Thoracic aorta (tissue), 2 donors: ENCODE results near the gene USP48. TPM values are rescaled to one million over a fixed set of nuclear protein-coding genes. Genes with fewer than 3 reads are reported as not detected.

Experiments
- ATAC-seq: fragments of 150-250 bp; one replicate; pipeline ENCODE4 v1.8.0; 2017; ENCODE audit warnings: low read depth; ENCODE audit not compliant: insufficient number of reproducible peaks, low FRiP score
- DNase-seq: peaks from one replicate; pipeline ENCODE4 v3.0.0-alpha.2; 2020; ENCODE audit warnings: low spot score
- H3K27ac ChIP-seq, 2 donors: fragments of 200-600 bp; sonication (generic); 1 replicate in 1 of 2; 2 replicates in 1 of 2; pipeline ENCODE4 v1.5.1; 2016; ENCODE audit warnings: mild to moderate bottlenecking in 2 of 2, moderate library complexity in 2 of 2
- H3K27me3 ChIP-seq: fragments of 200-600 bp; sonication (generic); replicated peaks from 2 replicates; pipeline ENCODE4 v1.6.0; 2016; ENCODE audit warnings: mild to moderate bottlenecking; ENCODE audit not compliant: insufficient read depth
- H3K36me3 ChIP-seq: fragments of 200-600 bp; sonication (generic); one replicate; pipeline ENCODE4 v1.5.1; 2016
- H3K4me1 ChIP-seq, 2 donors: fragments of 200-600 bp; sonication (generic); 1 replicate in 1 of 2; 2 replicates in 1 of 2; pipeline versions ENCODE4 v1.5.1 to v1.6.0; 2016; ENCODE audit warnings: low read depth in 2 of 2, mild to moderate bottlenecking in 1 of 2; ENCODE audit not compliant: control insufficient read depth in 1 of 2
- H3K4me3 ChIP-seq: fragments of 200-600 bp; sonication (generic); 2 replicates; pipeline ENCODE4 v1.5.1; 2016; ENCODE audit warnings: mild to moderate bottlenecking
- H3K9me3 ChIP-seq: fragments of 200-600 bp; sonication (generic); 2 replicates; pipeline ENCODE4 v1.5.1; 2016
- CTCF ChIP-seq: fragments of 200-600 bp; sonication (generic); IDR thresholded peaks from one replicate; pipeline ENCODE4 v1.5.1; 2019; ENCODE audit warnings: antibody characterized with exemption
- total RNA-seq, 2 donors: library from RNA; depleted of rRNA; stranded (reverse); fragments of >200 nt; gene quantifications; one replicate each; pipeline versions ENCODE4 v1.1.0 to v1.2.3, GENCODE V29; 2016

USP48 gene
- total RNA-seq, 2 donors from 2014 or later: 48.9 to 77.5 TPM

DNA sequence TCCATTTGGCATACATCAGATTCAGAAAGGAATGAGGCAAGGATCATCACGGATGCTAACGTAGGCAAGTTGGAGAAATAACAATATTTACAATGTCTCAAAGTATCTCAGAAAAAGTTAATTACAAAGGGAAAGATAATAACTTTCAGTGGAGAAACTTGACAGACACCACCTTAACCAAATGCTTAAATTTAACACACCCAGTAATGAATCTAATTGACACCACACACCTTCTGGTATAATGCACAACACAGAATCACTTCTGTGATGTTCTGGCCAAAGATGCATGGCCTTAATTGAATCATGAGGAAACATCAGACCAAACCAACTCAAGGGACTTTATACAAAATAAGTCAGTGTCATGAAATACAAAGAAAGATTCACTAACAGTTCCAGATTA is 23.1 kb downstream of the USP48 start:
- Histone ChIP-seq H3K4me1 (peaks cover 16 to 22% of the 10 kb centered on the region in 2 donors), H3K27me3 (no peaks in the 10 kb centered on the region), H3K9me3 (no peaks in the 10 kb centered on the region), H3K36me3 (peaks cover 10% of the 10 kb centered on the region), H3K4me3 (no peak overlapping the region), H3K27ac (no peak overlapping the region)
- no peak for ATAC-seq
- DNase-seq: no peak
- no peak for TF ChIP-seq CTCF

GRCh38 chr1:21759182-21759581 is 23.8 kb downstream of the USP48 start:
- ATAC-seq (no peak), DNase-seq (no peak)
- Histone ChIP-seq H3K36me3 (peaks cover 16% of the 10 kb centered on the region), H3K4me1 (peaks cover 9 to 16% of the 10 kb centered on the region in 2 donors), H3K27ac (no peak overlapping the region), H3K27me3 (no peaks in the 10 kb centered on the region), H3K9me3 (no peaks in the 10 kb centered on the region), H3K4me3 (no peak overlapping the region)
- no peak for TF ChIP-seq CTCF

DNA sequence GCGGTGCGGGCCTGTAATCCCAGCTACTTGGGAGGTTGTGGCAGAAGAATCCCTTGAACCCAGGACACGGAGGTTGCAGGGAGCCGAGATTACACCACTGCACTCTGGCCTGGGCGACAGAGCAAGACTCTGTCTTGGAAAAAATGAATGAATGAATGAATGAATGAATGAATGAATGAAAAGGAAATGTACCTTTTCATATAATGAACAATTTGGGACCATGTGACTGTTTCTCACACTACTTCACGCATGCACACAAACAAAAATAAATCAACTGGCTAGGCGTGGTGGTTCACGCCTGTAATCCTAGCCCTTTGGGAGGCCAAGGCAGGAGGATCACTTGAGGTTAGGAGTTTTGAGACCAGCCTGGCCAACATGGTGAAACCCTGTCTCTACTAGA is 24.3 kb downstream of the USP48 start:
- peaks cover 6 to 10% of the 10 kb centered on the region in 2 donors for H3K4me1 ChIP-seq
- DNase-seq (no peak), ATAC-seq (no peak)
- no peaks in the 10 kb centered on the region for H3K27me3 ChIP-seq
- no peak overlapping the region for H3K4me3 ChIP-seq
- no peak for TF ChIP-seq CTCF
- peaks cover 21% of the 10 kb centered on the region for H3K36me3 ChIP-seq
- no peak overlapping the region for H3K27ac ChIP-seq
- no peaks in the 10 kb centered on the region for H3K9me3 ChIP-seq

DNA sequence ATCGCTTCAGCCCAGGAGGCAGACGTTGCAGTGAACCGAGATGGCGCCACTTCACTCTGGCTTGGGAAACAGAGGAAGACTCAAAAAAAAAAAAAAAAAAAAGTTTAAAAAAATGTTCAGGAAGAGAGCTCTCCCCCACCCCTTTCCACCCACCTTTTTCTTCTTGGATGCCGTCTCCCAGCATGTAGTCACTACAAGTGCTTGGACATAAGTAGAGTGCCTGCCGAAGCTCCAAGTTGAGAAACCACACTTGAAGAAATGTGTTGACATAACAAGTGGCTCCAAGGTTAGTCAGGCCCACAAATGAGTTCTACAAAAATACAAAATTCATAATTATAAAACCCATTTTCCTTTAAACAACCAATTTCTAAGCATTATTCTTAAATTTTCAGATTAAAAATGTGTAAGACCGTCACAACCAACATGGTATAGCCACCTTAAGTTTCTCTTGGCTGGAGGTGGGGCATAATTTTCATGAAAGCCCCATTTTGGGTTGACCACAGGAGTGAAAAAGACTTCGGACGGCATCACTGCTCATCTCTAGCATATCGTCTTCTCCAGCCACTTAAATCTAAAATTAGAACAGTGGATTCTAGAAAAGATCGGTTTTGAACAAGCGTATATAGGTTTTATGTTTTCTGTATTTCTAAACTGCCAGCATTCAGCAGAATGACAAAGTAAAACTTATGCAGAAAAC is 26.4 kb downstream of the USP48 start:
- no peak overlapping the region for H3K4me3 ChIP-seq
- no peak for TF ChIP-seq CTCF
- H3K36me3 ChIP-seq: peaks cover 24% of the 10 kb centered on the region

DNA sequence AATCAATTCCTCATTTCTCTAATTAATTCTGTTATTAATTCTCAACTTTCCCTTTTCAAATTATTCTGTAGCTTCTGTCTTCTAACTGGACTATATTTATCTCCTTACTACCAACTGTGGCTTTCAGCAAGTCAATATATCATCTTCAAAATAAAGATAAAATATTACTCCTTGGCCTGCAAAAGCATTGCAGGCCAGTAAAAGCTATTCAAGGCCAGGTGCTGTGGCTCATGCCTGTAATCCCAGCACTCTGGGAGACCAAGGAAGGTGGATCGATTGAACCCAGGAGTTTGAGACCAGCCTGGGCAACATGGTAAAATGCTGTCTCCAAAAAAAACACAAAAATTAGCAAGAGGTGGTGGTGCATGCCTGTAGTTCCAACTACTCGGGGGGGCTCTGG is 27.9 kb downstream of the USP48 start:
- Histone ChIP-seq H3K36me3 (peaks cover 33% of the 10 kb centered on the region), H3K9me3 (no peaks in the 10 kb centered on the region), H3K4me3 (no peak overlapping the region), H3K4me1 (peaks cover 6 to 7% of the 10 kb centered on the region in 2 donors), H3K27me3 (no peaks in the 10 kb centered on the region), H3K27ac (no peak overlapping the region)
- no peak for DNase-seq
- no peak for TF ChIP-seq CTCF
- no peak for ATAC-seq

More for the DNA sequence above, 26.4 kb downstream of the USP48 start:
- Histone ChIP-seq H3K27me3 (no peaks in the 10 kb centered on the region), H3K27ac (no peak overlapping the region), H3K4me1 (peaks cover 6 to 7% of the 10 kb centered on the region in 2 donors), H3K9me3 (no peaks in the 10 kb centered on the region)
- ATAC-seq (no peak), DNase-seq (no peak)
